Measurements from ENCODE around the gene MRPL54.
"Not testable (repeated sequence)": the region's sequence is repeated elsewhere in the genome, so short reads cannot be mapped to it uniquely, and the experiment has no call there.

The MRPL54 gene

GRCh38 chr19:3813473-3814392, 51.3 kb downstream of the MRPL54 start:
- DNase-seq, result no peak

- no peak for DNase-seq
Measured at GRCh38 chr19:3814648-3815047, 52.2 kb downstream of the MRPL54 start.

GRCh38 chr19:3816148-3816547, 53.7 kb downstream of the MRPL54 start:
- not testable (repeated sequence) for DNase-seq

- DNase-seq, result no peak
Measured at GRCh38 chr19:3816566-3817218, 54.2 kb downstream of the MRPL54 start.

Data from fibroblast of skin of back (primary cell).